ENCODE measurements around the gene ZSWIM5. TPM values are rescaled to one million over a fixed set of nuclear protein-coding genes. Genes with fewer than 3 reads are reported as not detected.
"Not testable (repeated sequence)": the region's sequence is repeated elsewhere in the genome, so short reads cannot be mapped to it uniquely, and the experiment has no call there.

The ZSWIM5 gene
- total RNA-seq, 4 donors from 2014 or later: 0.53 to 1.3 (median 0.81) TPM

GRCh38 chr1:45230537-45230936 lies 24.1 kb upstream of the ZSWIM5 start:
- in situ Hi-C loops (cut with MboI; ENCODE audit: low sequenced_read_pairs in 4 of 4) (no loop called here), intact Hi-C loops (cut with DNase I; ENCODE audit: low total_unique reads) (no loop called here)
- TF ChIP-seq CTCF (IDR thresholded peaks at IDR 0.05 in 4 of 5, conservative IDR thresholded peaks at IDR 0.05 in 1 of 5): no peak
- TF ChIP-seq POLR2A (IDR thresholded peaks at IDR 0.05): no peak
- Histone ChIP-seq H3K9me3 (no peaks in the 10 kb centered on the region), H3K36me3 (no peaks in the 10 kb centered on the region), H3K27me3 (no peaks in the 10 kb centered on the region), H3K4me3 (no peak overlapping the region), H3K27ac (no peak overlapping the region), H3K4me1 (no peaks in the 10 kb centered on the region)
- no peak for ATAC-seq
- no peak for DNase-seq

- DNase-seq (no peak), ATAC-seq (no peak)
- Histone ChIP-seq H3K9me3 (no peaks in the 10 kb centered on the region), H3K36me3 (no peaks in the 10 kb centered on the region), H3K27me3 (no peaks in the 10 kb centered on the region), H3K4me3 (no peak overlapping the region), H3K27ac (no peak overlapping the region), H3K4me1 (no peaks in the 10 kb centered on the region)
- intact Hi-C loops (cut with DNase I; ENCODE audit: low total_unique reads): no loop called here
- TF ChIP-seq CTCF (IDR thresholded peaks at IDR 0.05 in 4 of 5, conservative IDR thresholded peaks at IDR 0.05 in 1 of 5) (no peak), POLR2A (IDR thresholded peaks at IDR 0.05) (no peak)
- in situ Hi-C loops (cut with MboI; ENCODE audit: low sequenced_read_pairs in 4 of 4): no loop called here
Observed at GRCh38 chr1:45225598-45225997, 19.2 kb upstream of the ZSWIM5 start.

GRCh38 chr1:45223710-45224109 lies 17.3 kb upstream of the ZSWIM5 start:
- H3K36me3 ChIP-seq; in situ Hi-C loops (cut with MboI; ENCODE audit: low sequenced_read_pairs in 4 of 4); intact Hi-C loops (cut with DNase I; ENCODE audit: low total_unique reads); H3K4me3 ChIP-seq; H3K27ac ChIP-seq; DNase-seq; H3K27me3 ChIP-seq; H3K9me3 ChIP-seq; ATAC-seq; H3K4me1 ChIP-seq: not testable (repeated sequence)

GRCh38 chr1:45221716-45222115 lies 15.3 kb upstream of the ZSWIM5 start:
- ATAC-seq: no peak
- no peaks in the 10 kb centered on the region for H3K9me3 ChIP-seq
- no peaks in the 10 kb centered on the region for H3K36me3 ChIP-seq
- intact Hi-C loops (cut with DNase I; ENCODE audit: low total_unique reads) (no loop called here), in situ Hi-C loops (cut with MboI; ENCODE audit: low sequenced_read_pairs in 4 of 4) (no loop called here)
- no peak overlapping the region for H3K27ac ChIP-seq
- no peak overlapping the region for H3K4me3 ChIP-seq
- no peak for DNase-seq
- no peaks in the 10 kb centered on the region for H3K4me1 ChIP-seq
- H3K27me3 ChIP-seq: no peaks in the 10 kb centered on the region
- TF ChIP-seq POLR2A (IDR thresholded peaks at IDR 0.05): no peak
- no peak for TF ChIP-seq CTCF (IDR thresholded peaks at IDR 0.05 in 4 of 5, conservative IDR thresholded peaks at IDR 0.05 in 1 of 5)

- ATAC-seq: no peak
- H3K9me3 ChIP-seq: no peaks in the 10 kb centered on the region
- no peaks in the 10 kb centered on the region for H3K4me1 ChIP-seq
- no peaks in the 10 kb centered on the region for H3K27me3 ChIP-seq
- intact Hi-C loops (cut with DNase I; ENCODE audit: low total_unique reads): no loop called here
- no peak for DNase-seq
- in situ Hi-C loops (cut with MboI; ENCODE audit: low sequenced_read_pairs in 4 of 4): no loop called here
- no peak overlapping the region for H3K27ac ChIP-seq
- no peaks in the 10 kb centered on the region for H3K36me3 ChIP-seq
- no peak overlapping the region for H3K4me3 ChIP-seq
- no peak for TF ChIP-seq POLR2A (IDR thresholded peaks at IDR 0.05)
- no peak for TF ChIP-seq CTCF (IDR thresholded peaks at IDR 0.05 in 4 of 5, conservative IDR thresholded peaks at IDR 0.05 in 1 of 5)
Observed at GRCh38 chr1:45216861-45217260, 10.5 kb upstream of the ZSWIM5 start.

Data from gastrocnemius medialis (tissue), 4 donors.